GM18520 (cell line): Measurements from ENCODE around the gene MECR.

Experiments used
- ATAC-seq: cut with Tn5 transposase; IDR thresholded peaks from one replicate; pipeline ENCODE4 v1.9.1; 2021; ENCODE audit not compliant: unreplicated experiment

MECR gene

GRCh38 chr1:29208442-29208841 is 22.3 kb downstream of the MECR start:
- no peak for ATAC-seq

DNA sequence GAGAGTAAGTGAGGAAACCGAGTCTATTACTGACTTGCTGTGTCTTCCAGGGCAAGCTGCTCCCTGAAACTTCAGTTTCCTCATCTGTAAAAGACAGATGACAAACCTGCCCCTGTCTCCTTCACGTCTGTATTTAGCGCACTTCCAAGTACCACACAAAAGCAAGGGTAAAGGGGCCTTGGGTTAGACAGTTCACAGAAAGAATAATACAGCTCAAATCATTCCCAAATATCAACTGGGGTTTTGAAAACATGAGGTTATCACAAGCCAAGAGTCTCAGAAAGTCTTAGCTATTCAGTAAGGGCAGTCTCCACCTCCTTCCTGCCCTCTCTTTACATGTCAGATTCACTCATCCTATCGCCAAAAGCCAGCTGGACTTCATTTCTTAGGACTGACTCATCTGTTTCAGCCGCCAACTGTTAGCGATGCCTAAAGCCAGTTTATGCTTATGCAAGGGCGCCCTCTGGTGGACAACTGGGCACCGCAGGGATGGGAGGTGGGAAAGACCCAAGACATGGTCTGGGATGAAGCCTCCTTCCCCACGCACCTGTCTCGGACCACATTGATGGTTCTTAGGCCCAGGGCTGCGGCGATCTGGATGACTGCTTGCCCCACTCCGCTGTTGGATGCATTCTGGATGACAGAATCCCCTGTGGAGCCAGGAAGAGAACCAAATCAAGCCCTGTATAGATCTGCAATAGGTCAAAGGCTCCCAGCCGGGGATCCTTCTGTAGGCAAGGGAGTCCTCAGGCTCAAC is 28.0 kb downstream of the MECR start:
- ATAC-seq = peak; percentile 36

DNA sequence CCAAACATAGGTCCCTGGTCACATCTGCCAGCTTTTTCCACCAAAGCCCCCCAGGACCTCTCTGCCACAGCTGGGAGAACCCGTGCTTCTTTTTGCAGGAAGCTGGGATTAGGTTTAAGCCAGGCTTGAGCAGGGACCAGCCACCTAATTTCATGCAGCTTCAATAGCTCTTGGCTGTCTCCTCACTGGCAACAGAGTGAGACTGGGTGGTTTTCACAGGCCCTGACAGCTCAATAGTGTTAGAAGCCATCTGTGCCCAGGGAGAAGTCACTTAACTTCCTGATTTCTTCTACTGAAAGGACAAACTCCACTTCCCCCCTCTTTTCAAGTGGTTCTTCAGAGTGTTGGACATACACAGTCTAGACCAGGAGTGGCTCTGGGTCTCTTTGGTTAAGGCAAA is 28.7 kb downstream of the MECR start:
- ATAC-seq = no peak

DNA sequence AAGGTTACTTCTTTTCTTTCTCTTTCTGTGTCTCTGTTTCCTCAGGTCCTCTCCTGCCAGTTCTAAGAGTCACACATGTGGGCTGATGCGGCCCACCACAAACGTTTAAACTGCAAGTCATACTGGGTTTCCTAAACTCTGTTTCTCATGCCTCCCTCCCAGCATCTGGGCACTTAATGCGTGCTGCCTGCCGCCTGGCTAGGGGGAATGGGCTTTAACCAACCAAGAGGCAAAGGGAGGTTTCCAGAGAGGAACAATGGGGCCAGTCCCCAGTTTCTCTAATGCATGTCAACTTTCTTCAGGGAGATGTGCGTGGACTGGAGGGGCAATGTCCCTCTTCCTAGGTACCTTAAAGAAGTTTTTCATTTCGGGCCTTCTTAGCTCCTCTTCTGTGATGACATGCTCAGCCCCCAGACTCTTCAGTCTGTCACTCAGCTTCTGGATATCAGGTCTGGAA is 29.1 kb downstream of the MECR start:
- ATAC-seq = no peak

GRCh38 chr1:29200906-29201594 is 29.7 kb downstream of the MECR start:
- no peak for ATAC-seq

GRCh38 chr1:29197993-29198392 is 32.7 kb downstream of the MECR start:
- ATAC-seq = no peak

GRCh38 chr1:29197590-29197924 is 33.2 kb downstream of the MECR start:
- no peak for ATAC-seq

- ATAC-seq = no peak
Measured at GRCh38 chr1:29196863-29197589, 33.7 kb downstream of the MECR start.

- ATAC-seq = no peak
Measured at GRCh38 chr1:29195881-29196291, 34.8 kb downstream of the MECR start.

DNA sequence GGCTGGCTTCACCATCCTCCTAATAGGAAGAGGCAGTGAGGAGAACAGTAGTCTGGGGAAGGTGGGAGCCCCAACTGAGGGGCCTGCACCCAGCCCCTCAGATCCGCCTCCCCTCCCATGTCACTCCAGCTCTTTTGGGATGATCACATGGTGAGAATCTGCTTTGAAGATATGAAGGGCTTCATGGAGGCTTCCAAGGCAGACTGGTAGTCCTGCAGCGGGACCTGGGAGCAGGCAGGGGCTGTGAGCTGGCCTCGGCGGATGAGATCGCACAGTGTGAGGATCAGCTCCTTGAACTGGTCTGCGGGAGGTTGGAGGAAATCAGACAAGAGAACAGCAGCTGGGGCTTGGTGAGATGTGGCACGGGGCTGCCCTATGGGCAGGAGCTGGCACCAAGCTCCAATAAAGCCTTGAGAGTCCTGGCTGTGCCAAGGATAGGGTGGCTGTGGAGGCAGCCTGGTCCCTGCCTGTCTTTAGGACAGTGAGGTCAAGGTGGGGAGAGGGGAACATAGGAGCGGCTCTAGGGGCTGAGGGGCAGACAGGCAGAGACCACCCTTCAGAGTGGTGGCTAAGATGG is 36.8 kb downstream of the MECR start:
- ATAC-seq = no peak

DNA sequence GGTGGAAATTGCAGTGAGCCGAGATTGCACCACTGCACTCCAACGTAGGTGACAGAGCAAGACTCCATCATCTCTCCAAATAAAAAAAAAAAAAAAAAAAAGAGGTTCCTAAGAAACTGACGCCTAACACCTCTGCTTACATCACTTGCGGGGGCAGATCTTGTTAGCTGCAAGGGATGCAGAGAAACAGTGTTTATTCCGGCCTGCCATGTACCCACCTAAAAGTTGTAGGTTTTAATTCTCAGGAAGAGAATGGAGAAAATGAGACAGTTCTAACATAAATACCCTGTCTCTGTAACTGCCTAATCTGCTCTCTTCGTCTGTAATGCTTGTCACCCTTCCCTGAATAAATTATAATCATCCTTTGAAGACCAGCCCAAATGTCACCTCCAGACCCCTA is 40.0 kb downstream of the MECR start:
- no peak for ATAC-seq

DNA sequence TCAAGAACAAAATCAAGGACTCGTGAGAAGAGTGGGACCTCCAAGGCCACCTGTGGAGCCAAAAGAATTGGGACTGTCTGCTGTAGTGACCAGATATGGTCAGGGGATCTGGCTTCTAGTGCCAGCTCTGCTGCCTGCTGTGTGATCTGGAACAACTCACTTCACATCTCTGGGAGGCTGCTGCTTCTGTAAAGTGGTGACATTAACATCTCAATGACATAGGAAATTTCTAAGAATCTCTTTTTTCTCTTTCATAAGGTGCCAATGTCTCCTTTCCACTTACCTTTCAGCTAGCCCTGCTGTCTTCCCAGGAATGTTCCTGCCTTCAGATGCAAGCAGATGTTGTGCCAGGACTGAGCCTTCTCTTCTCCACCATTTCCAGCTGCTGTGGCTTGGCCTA is 44.0 kb downstream of the MECR start:
- no peak for ATAC-seq

DNA sequence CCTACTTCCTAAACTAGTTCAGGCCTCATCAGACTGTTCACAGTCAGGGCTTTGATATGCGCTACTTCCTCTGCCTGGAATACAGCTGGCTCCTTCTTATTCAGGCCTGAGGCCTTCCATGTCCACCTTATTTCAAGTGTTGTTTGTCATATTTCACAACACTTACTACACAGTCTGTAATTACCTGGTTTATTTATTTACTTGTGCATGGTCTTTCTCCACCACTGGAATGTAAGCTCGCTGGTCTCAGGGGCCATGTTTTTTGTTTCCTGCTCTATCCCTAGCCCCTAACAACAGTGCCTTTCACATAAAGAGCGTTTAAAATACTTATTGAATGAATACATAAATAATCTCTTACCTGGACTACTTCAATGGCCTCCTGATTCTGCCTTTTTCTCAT is 44.5 kb downstream of the MECR start:
- no peak for ATAC-seq

DNA sequence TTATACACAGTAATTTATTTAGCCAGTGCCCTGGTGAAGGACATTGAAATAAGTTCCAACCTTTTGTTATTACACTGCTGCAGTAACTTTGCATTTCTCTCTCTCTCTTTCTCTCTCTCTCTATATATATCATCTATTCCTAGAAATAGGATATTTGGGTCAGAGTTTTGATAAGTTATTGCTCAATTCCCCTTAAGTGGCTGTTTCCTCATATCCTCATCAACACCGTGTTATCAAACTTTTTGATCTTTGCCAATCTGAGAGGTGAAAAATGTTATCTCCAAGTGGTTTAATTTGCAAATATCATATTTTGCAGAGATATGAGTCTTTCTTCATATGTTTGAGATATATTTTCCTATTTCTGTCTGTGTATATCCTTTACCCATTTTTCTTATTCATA is 47.4 kb downstream of the MECR start:
- no peak for ATAC-seq

GRCh38 chr1:29181413-29182225 is 49.1 kb downstream of the MECR start, which contains the start of gene SRSF4:
Gene SRSF4, minus strand, starts transcription at chr1:29181900. Its CDS starts 148 bp downstream, at chr1:29181752.
- peak; percentile 90 for ATAC-seq

DNA sequence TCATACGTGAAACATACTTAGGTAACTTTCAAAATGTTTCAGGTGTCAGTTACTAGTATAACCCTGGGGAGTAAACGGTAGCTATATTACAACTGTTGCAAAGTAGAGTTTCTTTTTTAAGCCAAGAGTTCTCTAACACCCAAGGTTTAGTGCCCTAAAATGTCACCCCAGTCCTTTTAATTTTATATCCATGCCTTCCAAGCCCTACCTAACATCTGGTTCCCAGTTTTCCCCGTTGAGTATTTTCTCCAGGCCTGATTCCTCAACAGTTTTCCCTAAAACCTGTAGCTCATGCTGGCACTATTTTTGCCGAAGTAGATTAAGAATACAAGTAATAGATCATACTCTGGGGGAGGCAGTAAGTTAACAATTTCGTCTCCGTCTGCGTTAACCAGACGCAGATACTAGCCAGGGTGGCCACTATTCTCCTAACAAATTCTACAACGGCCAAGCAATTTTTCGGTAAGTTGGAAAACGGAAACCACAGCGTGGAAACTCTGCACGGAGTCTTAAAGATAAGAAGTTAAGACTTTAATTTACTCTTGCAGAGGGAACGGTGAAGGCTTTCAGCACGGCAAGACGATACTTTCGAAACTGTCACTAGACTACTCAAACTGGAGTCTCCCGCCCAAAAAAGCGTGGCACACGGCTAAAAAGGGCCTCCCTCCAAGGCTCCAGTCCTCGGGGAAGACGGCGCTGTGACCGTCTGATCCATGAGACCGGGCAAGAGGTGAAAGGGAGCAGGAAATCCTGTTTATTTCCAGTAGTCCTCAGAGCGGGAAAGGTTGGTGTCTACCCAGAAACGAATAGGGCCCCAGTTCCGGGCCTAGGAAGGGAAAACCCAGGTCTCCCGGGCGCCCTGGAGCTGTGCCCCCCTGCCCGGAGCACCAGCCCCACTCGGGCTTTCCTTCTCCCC is 50.0 kb downstream of the MECR start:
- no peak for ATAC-seq

DNA sequence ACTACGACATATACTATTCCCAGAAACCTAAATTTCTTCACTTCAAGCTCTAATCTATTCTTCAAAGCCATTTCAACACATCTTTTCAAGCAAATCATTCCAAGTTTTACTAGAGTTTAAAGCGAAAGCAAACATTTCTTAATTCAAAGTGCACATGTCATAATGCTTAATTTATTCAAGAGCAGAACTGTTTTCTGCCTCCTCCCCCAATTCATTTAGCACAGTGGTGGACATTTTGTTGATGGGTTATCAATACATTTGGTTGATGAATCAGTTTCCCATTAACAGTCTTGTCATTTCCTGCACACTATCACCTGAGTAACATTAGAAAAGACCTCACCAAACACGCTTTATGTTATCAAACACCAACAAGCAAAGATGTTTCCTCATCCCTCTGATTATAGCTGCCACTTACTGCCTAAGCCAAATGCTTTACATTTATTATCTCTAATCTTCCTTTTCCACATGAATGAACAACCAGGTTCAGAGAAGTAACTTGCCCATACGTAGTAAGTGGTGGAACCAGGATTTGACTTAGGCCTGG is 51.0 kb downstream of the MECR start:
- no peak for ATAC-seq

GRCh38 chr1:29177022-29177705 is 53.6 kb downstream of the MECR start:
- no peak for ATAC-seq

DNA sequence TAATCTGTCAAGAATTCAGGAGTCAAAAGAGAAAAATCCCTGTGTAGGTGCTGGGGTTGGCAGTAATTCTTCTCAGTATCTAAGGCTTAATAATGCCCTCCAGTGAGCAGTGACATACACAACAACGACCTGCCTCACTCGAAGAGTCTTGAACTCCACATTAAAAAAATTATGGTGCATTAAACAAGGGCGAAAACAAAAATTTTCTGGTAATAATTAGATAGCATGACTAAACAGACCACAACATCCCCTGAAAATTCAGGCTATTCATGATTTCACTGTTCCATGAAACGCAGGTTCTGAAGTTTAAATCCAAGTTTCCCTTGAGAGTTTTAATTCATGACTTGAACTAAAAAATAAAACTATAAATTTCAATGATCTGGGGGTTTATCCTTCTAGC is 54.2 kb downstream of the MECR start:
- no peak for ATAC-seq
